NT2/D1 (cell line): ENCODE results near the gene PAH.

Experiments
- DNase-seq: peaks from one replicate; pipeline ENCODE4 v3.0.0-alpha.2; 2011; ENCODE audit warnings: low read depth, low spot score
- H3K27me3 ChIP-seq: 2 replicates; pipeline ENCODE4 v1.6.0; 2011; ENCODE audit warnings: mild to moderate bottlenecking; ENCODE audit not compliant: insufficient read length, insufficient read depth
- H3K36me3 ChIP-seq: 2 replicates; pipeline ENCODE4 v1.6.1; 2011; ENCODE audit warnings: mild to moderate bottlenecking, low read length, mixed read lengths; ENCODE audit not compliant: insufficient read depth, insufficient read length
- H3K4me1 ChIP-seq: 2 replicates; pipeline ENCODE4 v1.5.1; 2011; ENCODE audit not compliant: insufficient read depth, insufficient read length
- H3K4me3 ChIP-seq: 2 replicates; pipeline ENCODE4 v1.5.1; 2011; ENCODE audit warnings: low read depth; ENCODE audit not compliant: insufficient read length
- H3K9ac ChIP-seq: 2 replicates; pipeline ENCODE4 v1.6.0; 2011; ENCODE audit warnings: low read depth; ENCODE audit not compliant: insufficient read length
- H3K9me3 ChIP-seq: 2 replicates; pipeline ENCODE4 v1.5.1; 2011; ENCODE audit warnings: mild to moderate bottlenecking, low read length; ENCODE audit not compliant: insufficient read depth
- SUZ12 ChIP-seq: IDR thresholded peaks from 2 replicates; pipeline ENCODE4 v1.6.1; 2011; ENCODE audit not compliant: insufficient read length, insufficient read depth; ENCODE audit errors: extremely low read depth
- YY1 ChIP-seq: IDR thresholded peaks from 2 replicates; pipeline ENCODE4 v1.6.1; 2011; ENCODE audit not compliant: insufficient read length, insufficient read depth
- ZNF274 ChIP-seq: IDR thresholded peaks from 2 replicates; pipeline ENCODE4 v1.6.1; 2011; ENCODE audit warnings: mild to moderate bottlenecking, low read depth, low read length

Gene PAH

GRCh38 chr12:102885043-102885932 lies 31.8 kb downstream of the PAH start:
- Histone ChIP-seq H3K4me3 (no peak overlapping the region), H3K36me3 (no peaks in the 10 kb centered on the region), H3K9me3 (no peaks in the 10 kb centered on the region), H3K4me1 (no peaks in the 10 kb centered on the region), H3K27me3 (no peaks in the 10 kb centered on the region), H3K9ac (no peak overlapping the region)
- TF ChIP-seq SUZ12: no peak
- TF ChIP-seq ZNF274: no peak
- TF ChIP-seq YY1: no peak
- no peak for DNase-seq

DNA sequence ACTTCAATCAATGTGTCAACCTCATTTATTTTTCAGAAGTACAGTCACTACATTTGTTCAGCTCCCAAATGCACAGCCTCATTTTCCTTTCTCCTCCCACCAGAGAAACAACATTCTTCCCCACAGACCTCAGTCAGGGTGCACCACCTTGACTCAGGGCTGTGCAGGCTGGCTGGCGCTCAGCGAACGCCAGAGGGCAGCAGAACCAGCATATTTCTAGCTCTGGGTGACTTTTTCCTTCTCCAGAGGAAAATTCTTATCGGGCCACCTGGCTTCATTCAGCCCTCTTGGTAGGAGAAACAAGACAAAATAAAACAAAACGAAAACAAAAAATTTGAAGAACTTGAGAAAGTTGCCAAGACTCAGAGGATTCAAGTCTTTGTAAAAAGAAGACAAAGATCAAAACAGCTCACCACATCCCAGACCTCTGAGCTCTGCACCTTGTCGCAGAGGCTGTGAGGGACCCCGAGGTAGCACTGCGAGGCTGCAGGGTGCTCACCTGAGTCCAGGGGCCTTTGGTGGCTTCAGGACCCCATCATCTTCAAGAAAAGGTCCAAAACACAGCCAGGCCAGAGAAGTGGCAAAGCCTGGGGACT lies 33.7 kb downstream of the PAH start:
- no peaks in the 10 kb centered on the region for H3K27me3 ChIP-seq
- TF ChIP-seq SUZ12 (no peak), ZNF274 (no peak), YY1 (no peak)
- DNase-seq: peak; percentile 32
- no peak overlapping the region for H3K4me3 ChIP-seq
- H3K4me1 ChIP-seq: no peaks in the 10 kb centered on the region
- no peaks in the 10 kb centered on the region for H3K9me3 ChIP-seq
- no peaks in the 10 kb centered on the region for H3K36me3 ChIP-seq
- H3K9ac ChIP-seq: no peak overlapping the region

DNA sequence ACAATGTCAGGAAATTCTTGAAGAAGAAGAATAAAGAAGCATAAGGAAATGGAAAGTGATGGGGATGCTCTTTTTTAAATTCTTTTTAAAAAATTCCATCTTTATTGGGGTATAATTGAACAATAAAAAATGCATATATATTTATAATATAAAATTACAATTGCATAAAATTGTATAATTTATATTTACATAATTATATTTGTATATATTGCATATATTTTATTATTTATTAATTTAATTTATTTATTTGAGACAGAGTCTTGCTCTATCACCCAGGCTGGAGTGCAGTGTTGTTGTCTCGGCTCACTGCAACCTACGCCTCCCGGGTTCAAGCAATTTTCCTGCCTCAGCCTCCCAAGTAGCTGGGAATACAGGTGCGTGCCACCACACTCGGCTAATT lies 36.3 kb downstream of the PAH start:
- TF ChIP-seq ZNF274 (no peak), SUZ12 (no peak), YY1 (no peak)
- Histone ChIP-seq H3K36me3 (no peaks in the 10 kb centered on the region), H3K9ac (no peak overlapping the region), H3K4me3 (no peak overlapping the region), H3K4me1 (no peaks in the 10 kb centered on the region), H3K9me3 (no peaks in the 10 kb centered on the region), H3K27me3 (no peaks in the 10 kb centered on the region)
- DNase-seq: no peak

- DNase-seq: peak; percentile 43
- H3K27me3 ChIP-seq: no peaks in the 10 kb centered on the region
- H3K4me1 ChIP-seq: no peaks in the 10 kb centered on the region
- TF ChIP-seq YY1: no peak
- TF ChIP-seq ZNF274: no peak
- no peak for TF ChIP-seq SUZ12
- H3K9me3 ChIP-seq: no peaks in the 10 kb centered on the region
- H3K9ac ChIP-seq: no peak overlapping the region
- H3K36me3 ChIP-seq: no peaks in the 10 kb centered on the region
- H3K4me3 ChIP-seq: no peak overlapping the region
Observed at GRCh38 chr12:102879144-102879763, 37.8 kb downstream of the PAH start.

- H3K36me3 ChIP-seq: no peaks in the 10 kb centered on the region
Observed at GRCh38 chr12:102876883-102877282, 40.2 kb downstream of the PAH start.

GRCh38 chr12:102874819-102875218 lies 42.2 kb downstream of the PAH start:
- no peaks in the 10 kb centered on the region for H3K27me3 ChIP-seq
- H3K9ac ChIP-seq: no peak overlapping the region
- no peak for DNase-seq
- H3K4me1 ChIP-seq: no peaks in the 10 kb centered on the region
- no peak overlapping the region for H3K4me3 ChIP-seq
- H3K9me3 ChIP-seq: no peaks in the 10 kb centered on the region
- TF ChIP-seq ZNF274 (no peak), YY1 (no peak), SUZ12 (no peak)
- no peaks in the 10 kb centered on the region for H3K36me3 ChIP-seq

More at GRCh38 chr12:102876883-102877282, 40.2 kb downstream of the PAH start:
- Histone ChIP-seq H3K4me1 (no peaks in the 10 kb centered on the region), H3K4me3 (no peak overlapping the region), H3K9me3 (no peaks in the 10 kb centered on the region), H3K27me3 (no peaks in the 10 kb centered on the region), H3K9ac (no peak overlapping the region)
- TF ChIP-seq YY1 (no peak), SUZ12 (no peak), ZNF274 (no peak)
- DNase-seq: no peak

DNA sequence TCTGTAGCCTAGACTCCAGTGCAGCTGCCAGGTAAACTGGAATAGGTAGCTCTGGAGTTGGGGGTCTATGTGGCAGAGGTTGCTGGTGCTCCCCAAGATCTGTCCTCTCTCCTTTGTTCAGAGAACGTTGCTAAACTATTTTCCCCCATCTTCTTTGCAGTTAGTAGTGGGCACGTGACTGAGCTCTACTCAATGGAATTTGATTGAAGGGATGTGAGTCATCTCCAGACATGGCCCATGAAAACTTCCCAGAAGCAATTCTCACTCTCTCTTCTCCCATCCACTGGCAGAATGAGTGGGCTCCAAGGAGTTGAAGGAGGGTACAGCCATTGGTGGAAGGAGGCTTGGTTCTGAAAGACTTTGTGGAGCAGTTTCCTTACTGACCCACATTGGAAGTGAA lies 44.0 kb downstream of the PAH start:
- Histone ChIP-seq H3K9ac (no peak overlapping the region), H3K9me3 (no peaks in the 10 kb centered on the region), H3K4me1 (no peaks in the 10 kb centered on the region), H3K36me3 (no peaks in the 10 kb centered on the region), H3K27me3 (no peaks in the 10 kb centered on the region), H3K4me3 (no peak overlapping the region)
- no peak for DNase-seq
- no peak for TF ChIP-seq ZNF274
- no peak for TF ChIP-seq SUZ12
- TF ChIP-seq YY1: no peak
